ENCODE results near the gene VSIR.

VSIR gene

GRCh38 chr10:71744897-71745663 is 28.2 kb downstream of the VSIR start:
- peaks cover 25% of the 10 kb centered on the region for H3K36me3 Mint-ChIP-seq (ENCODE audit: low read depth)

DNA sequence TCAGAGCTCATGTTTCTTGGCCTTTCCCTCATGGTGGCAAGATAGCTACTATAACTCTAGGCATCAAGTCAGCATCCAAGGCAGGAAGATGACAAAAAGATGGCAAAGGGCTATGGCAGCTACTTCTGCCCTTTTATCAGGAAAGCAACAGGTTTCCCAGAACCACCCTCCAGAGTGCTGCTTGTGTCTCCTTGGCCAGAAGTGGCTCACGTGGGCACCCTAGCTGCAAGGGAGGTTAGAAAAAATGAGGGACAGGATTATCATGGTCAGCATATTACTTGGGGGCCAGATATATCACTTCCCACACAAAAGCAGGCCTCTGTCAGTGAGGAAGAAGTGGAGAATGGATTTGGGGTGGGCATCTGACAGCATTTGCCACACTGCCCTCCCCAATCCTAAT is 29.5 kb downstream of the VSIR start:
- Mint-ChIP-seq H3K36me3 (ENCODE audit: low read depth) (peaks cover 18% of the 10 kb centered on the region), H3K4me1 (ENCODE audit: low read depth) (peaks cover 80% of the 10 kb centered on the region), H3K27me3 (ENCODE audit: low read depth) (no peaks in the 10 kb centered on the region), H3K4me3 (no peak overlapping the region), H3K9me3 (peaks cover 6% of the 10 kb centered on the region), H3K27ac (no peak overlapping the region)

More at GRCh38 chr10:71744897-71745663, 28.2 kb downstream of the VSIR start:
- H3K27me3 Mint-ChIP-seq (ENCODE audit: low read depth): no peaks in the 10 kb centered on the region
- H3K4me1 Mint-ChIP-seq (ENCODE audit: low read depth): peaks cover 90% of the 10 kb centered on the region
- peak overlapping the region; percentile 52 for H3K27ac Mint-ChIP-seq
- H3K4me3 Mint-ChIP-seq: no peak overlapping the region
- H3K9me3 Mint-ChIP-seq: peaks cover 6% of the 10 kb centered on the region

DNA sequence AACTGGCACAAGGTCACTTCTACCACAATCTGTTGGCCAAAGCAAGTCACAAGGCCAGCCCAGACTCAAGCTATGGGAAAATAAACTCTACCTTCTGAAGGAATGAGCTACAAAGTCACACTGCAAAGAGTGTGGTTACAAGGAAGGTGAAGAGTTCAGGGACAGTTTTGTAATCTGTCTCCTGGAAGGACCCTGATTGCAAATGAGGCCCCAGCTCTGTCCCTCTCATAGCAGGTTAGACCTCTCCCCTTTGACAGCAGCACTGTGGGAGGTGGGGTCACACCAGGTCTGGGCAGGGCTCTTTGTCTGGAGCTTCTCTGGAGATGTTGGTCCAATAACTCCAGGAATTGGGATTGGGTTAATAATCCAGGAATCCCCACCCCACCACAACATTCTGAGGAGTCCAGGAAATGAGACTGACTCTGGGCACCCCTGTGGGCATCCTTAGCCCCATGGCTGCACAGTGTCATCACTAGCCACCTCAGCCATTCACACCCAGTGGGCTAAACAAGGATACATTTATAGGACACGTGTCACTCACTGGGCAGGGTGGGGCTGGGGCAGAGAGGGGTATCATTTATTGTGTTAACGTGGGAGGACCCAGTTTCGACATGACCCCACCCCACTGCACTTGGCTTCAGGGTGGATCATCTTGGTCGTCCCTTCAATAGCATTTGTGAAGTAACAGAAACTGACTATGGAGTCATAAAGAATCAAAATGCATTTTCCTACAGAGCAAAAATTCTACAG is 30.1 kb downstream of the VSIR start:
- peak overlapping the region; percentile 78 for H3K27ac Mint-ChIP-seq
- H3K36me3 Mint-ChIP-seq (ENCODE audit: low read depth): peaks cover 14% of the 10 kb centered on the region
- peaks cover 6% of the 10 kb centered on the region for H3K9me3 Mint-ChIP-seq
- H3K4me1 Mint-ChIP-seq (ENCODE audit: low read depth): peaks cover 76% of the 10 kb centered on the region
- no peaks in the 10 kb centered on the region for H3K27me3 Mint-ChIP-seq (ENCODE audit: low read depth)
- H3K4me3 Mint-ChIP-seq: no peak overlapping the region

GRCh38 chr10:71742301-71743088 is 30.8 kb downstream of the VSIR start:
- Mint-ChIP-seq H3K4me1 (ENCODE audit: low read depth) (peaks cover 78% of the 10 kb centered on the region), H3K9me3 (peaks cover 6% of the 10 kb centered on the region), H3K27ac (peak overlapping the region; percentile 78), H3K4me3 (peak overlapping the region; percentile 36), H3K27me3 (ENCODE audit: low read depth) (no peaks in the 10 kb centered on the region), H3K36me3 (ENCODE audit: low read depth) (peaks cover 11% of the 10 kb centered on the region)

- H3K27me3 Mint-ChIP-seq (ENCODE audit: low read depth): no peaks in the 10 kb centered on the region
- H3K9me3 Mint-ChIP-seq: peaks cover 6% of the 10 kb centered on the region
- peaks cover 77% of the 10 kb centered on the region for H3K4me1 Mint-ChIP-seq (ENCODE audit: low read depth)
- peak overlapping the region; percentile 78 for H3K27ac Mint-ChIP-seq
- peaks cover 10% of the 10 kb centered on the region for H3K36me3 Mint-ChIP-seq (ENCODE audit: low read depth)
- H3K4me3 Mint-ChIP-seq: peak overlapping the region; percentile 51
These were observed 31.6 kb downstream of the VSIR start for GRCh38 chr10:71741671-71742070.

DNA sequence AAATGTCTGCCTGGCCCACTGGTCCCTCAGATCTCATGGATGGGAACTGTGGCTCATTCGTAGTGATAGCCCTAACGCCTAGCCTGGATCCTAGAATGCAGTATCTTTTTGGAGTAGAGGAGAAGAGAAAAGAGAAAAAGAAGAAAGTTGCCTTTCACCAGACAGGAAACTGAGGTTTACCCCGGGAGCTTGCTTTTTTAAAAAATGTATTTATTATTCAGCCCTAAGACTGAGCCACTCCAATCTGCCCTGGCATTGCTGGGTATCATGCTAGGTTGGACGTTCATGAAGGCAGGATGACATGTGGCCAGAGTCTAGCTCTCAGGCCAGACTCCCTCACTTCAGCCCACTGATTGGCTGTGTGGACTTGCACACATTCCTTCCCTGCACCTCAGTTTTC is 32.3 kb downstream of the VSIR start:
- H3K4me1 Mint-ChIP-seq (ENCODE audit: low read depth): peaks cover 77% of the 10 kb centered on the region
- peaks cover 10% of the 10 kb centered on the region for H3K36me3 Mint-ChIP-seq (ENCODE audit: low read depth)
- peak overlapping the region; percentile 51 for H3K4me3 Mint-ChIP-seq
- H3K9me3 Mint-ChIP-seq: peaks cover 6% of the 10 kb centered on the region
- H3K27ac Mint-ChIP-seq: peak overlapping the region; percentile 37
- no peaks in the 10 kb centered on the region for H3K27me3 Mint-ChIP-seq (ENCODE audit: low read depth)

DNA sequence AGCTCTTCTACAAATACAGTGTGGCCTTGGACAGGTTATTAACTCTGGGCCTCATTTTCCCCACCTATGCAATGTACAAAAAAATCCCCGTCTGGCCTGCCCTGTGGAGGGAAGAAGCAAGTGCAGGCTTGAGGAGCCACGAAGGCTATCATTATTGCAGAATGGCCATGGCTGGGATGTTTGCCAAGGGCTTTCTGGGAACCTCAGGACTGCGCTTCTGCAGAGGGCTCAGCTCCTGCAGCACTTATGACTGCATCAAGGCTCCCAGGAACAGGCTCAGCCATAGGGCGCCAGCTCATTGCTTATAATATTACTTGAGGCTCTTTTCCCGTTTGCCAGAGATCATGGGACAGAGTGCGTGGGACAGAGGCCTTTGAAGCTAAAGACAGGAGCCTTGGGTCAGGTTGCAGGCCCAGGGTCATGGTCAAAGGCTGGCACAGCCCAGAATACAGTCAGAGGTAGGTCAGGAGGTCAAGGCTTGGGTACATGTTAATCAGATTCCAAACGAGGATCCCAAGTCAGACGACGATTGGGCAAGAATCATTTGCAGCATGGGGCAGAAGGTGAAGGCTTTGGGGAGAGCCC is 33.2 kb downstream of the VSIR start:
- Mint-ChIP-seq H3K27me3 (ENCODE audit: low read depth) (no peaks in the 10 kb centered on the region), H3K27ac (peak overlapping the region; percentile 19), H3K4me3 (peak overlapping the region; percentile 21), H3K36me3 (ENCODE audit: low read depth) (peaks cover 7% of the 10 kb centered on the region), H3K4me1 (ENCODE audit: low read depth) (peaks cover 72% of the 10 kb centered on the region), H3K9me3 (peaks cover 6% of the 10 kb centered on the region)

- Mint-ChIP-seq H3K27me3 (ENCODE audit: low read depth) (no peaks in the 10 kb centered on the region), H3K9me3 (peaks cover 6% of the 10 kb centered on the region), H3K4me1 (ENCODE audit: low read depth) (peaks cover 72% of the 10 kb centered on the region), H3K36me3 (ENCODE audit: low read depth) (peaks cover 4% of the 10 kb centered on the region), H3K27ac (no peak overlapping the region), H3K4me3 (no peak overlapping the region)
These were observed 33.9 kb downstream of the VSIR start for GRCh38 chr10:71739358-71739900.

DNA sequence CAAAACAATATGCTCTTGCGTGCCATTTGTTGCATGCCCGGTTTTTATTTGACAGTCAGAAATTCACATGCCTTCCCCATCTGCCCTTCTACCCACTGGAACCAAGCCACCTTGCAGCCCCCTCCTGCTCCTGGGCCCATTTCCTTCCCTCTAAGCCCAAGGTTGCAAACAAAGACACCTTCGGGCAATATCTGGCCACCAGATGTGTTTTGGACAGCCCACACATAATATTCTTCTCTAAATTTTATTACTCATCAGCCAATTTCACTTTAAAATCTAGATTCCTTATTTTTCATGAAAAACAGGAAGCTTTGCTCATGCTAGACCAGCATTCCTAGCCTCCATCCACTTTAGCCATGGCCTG is 35.5 kb downstream of the VSIR start:
- Mint-ChIP-seq H3K4me3 (no peak overlapping the region), H3K4me1 (ENCODE audit: low read depth) (peaks cover 68% of the 10 kb centered on the region), H3K36me3 (ENCODE audit: low read depth) (peaks cover 4% of the 10 kb centered on the region), H3K9me3 (peaks cover 5% of the 10 kb centered on the region), H3K27ac (peak overlapping the region; percentile 68), H3K27me3 (ENCODE audit: low read depth) (no peaks in the 10 kb centered on the region)

DNA sequence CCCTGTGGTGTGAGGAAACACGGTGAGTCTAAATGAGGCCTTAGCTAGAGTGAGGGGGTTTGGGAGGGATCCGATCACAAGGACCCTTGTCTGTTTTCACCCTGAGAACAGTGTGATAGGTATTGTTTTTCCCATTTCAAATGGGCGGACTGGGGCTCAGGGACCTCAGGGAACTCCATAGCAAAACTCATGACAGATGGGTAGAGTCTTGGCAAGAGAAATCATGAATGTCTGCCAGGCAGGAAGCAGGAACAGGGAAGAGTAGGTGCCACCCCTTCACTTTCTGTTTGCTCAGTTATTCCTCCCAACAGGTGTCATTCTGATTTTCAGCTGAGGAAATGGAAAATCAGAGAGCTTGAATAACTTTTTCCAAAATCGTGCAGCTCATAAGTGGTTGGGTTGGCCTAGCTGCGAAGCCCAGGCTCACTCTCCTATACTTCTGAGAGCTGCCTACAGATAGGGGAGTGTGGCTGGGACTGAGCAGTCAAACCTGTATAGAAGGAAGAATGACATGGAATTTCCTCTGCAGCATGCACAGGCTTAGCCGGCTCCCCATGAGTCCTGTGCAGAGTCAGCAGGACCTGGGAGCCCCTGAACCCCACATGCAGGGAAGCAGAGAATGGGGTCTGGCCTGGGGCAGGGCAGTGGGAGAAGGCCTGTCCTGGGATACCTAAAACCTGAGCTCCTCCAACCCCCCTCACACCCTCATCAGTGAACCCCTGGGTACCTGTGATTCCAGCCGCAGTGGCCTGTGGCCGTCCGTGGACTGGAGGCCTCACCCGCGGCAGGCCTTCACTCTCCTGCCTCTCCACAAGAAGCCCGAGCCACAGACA is 36.1 kb downstream of the VSIR start:
- H3K36me3 Mint-ChIP-seq (ENCODE audit: low read depth): peaks cover under 1% of the 10 kb centered on the region
- H3K4me3 Mint-ChIP-seq: peak overlapping the region; percentile 9
- H3K27ac Mint-ChIP-seq: peak overlapping the region; percentile 91

DNA sequence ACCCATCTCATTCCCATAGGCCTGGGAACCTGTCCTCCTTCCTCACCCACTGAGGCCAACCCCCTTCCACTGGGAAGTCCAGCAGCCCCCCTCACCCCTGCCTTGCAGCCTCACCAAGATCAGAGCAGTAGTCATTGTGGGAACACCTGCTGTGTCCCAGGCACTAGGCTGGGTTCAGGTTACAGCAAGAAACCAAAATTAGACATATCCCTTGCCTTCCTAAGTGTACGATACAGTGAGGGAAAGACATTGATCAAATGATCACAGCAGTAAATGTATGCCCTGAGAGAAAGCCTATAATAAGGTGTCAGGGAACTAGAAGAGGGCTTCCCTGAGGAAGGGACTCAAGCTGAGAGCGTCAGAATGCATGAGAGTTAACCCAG is 36.8 kb downstream of the VSIR start:
- H3K27me3 Mint-ChIP-seq (ENCODE audit: low read depth): no peaks in the 10 kb centered on the region
- peaks cover 64% of the 10 kb centered on the region for H3K4me1 Mint-ChIP-seq (ENCODE audit: low read depth)
- no peaks in the 10 kb centered on the region for H3K36me3 Mint-ChIP-seq (ENCODE audit: low read depth)
- peak overlapping the region; percentile 91 for H3K27ac Mint-ChIP-seq
- H3K9me3 Mint-ChIP-seq: no peaks in the 10 kb centered on the region
- peak overlapping the region; percentile 36 for H3K4me3 Mint-ChIP-seq

More for the DNA sequence above, 36.1 kb downstream of the VSIR start:
- H3K4me1 Mint-ChIP-seq (ENCODE audit: low read depth): peaks cover 66% of the 10 kb centered on the region
- no peaks in the 10 kb centered on the region for H3K27me3 Mint-ChIP-seq (ENCODE audit: low read depth)
- no peaks in the 10 kb centered on the region for H3K9me3 Mint-ChIP-seq

DNA sequence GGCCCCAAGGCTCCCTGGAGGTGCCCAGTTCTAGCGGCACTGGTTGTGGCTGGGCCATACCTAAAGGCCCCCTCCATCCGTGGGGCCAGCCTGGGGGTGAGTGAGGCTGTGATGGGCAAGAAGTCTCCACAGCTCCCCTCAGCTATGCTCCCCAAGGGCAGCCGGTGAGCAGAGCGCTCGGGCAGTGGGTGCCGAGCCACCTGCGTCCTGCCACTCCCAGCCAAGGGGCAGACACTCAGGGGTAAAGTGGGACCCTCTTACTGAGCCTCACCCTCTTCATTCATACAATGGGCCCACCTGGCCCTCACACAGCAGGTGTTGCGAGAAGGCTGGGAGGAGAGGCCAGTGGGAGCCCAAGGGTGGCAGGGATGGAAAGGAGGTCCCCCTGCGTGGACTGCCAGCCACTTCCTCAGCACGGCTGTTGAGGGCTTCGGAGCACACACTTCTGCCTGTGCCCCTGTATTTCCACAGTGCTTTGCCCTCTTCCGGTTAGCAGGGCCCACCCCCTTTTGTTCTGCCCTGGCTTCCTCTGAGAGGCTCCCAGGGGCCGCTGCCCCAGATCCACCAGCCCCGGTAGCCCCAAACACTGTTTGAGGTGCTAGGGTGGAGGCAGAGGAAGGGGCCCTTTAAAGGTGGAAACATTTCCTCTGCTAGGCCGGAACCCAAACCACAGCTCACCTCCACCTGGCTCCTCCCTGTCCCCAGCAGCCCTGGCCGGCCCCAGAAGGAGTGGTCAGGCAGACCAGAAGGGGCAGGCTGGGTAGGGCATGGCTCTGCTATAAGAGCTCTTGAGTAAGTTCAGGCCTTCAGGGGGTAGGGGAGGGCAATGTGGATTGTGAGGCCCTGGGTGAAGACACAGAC is 37.4 kb downstream of the VSIR start:
- H3K9me3 Mint-ChIP-seq: no peaks in the 10 kb centered on the region
- peak overlapping the region; percentile 91 for H3K27ac Mint-ChIP-seq
- H3K4me3 Mint-ChIP-seq: peak overlapping the region; percentile 36
- no peaks in the 10 kb centered on the region for H3K27me3 Mint-ChIP-seq (ENCODE audit: low read depth)
- H3K4me1 Mint-ChIP-seq (ENCODE audit: low read depth): peaks cover 62% of the 10 kb centered on the region
- H3K36me3 Mint-ChIP-seq (ENCODE audit: low read depth): no peaks in the 10 kb centered on the region

DNA sequence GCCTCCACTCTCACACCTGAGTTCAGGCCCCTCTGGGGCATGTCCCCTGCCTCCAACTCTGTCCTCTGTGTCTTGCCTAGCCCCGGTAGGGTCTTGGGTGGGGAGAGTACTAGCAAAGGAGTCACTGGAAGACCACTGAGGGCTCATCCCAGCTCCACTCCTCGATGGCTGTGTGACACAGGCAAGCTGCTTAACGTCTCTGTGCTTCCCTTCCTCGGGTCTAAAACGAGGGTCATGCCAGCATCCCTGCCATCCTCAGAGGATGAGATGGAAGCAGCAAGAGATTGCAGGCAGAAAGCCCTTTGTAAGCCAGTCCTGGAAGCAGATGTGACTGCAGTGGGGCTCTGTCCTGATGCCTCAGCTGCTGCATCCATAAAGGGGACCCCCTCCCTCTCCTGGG is 38.5 kb downstream of the VSIR start:
- H3K4me3 Mint-ChIP-seq: no peak overlapping the region

More for the DNA sequence above, 38.5 kb downstream of the VSIR start:
- Mint-ChIP-seq H3K36me3 (ENCODE audit: low read depth) (no peaks in the 10 kb centered on the region), H3K27me3 (ENCODE audit: low read depth) (no peaks in the 10 kb centered on the region), H3K4me1 (ENCODE audit: low read depth) (peaks cover 54% of the 10 kb centered on the region), H3K9me3 (no peaks in the 10 kb centered on the region), H3K27ac (peak overlapping the region; percentile 91)

Data from T-helper 1 cell treated with Interleukin-12 subunit alpha and Interleukin-12 subunit beta and Interleukin-4 antibody, amounts not matched to agents 30 μg/mL and 1 μg/mL, for 36 hours (primary cell).